Activated T-cell treated with anti-CD3 and anti-CD28 coated beads for 4 hours (primary cell): ENCODE data around the gene GGCX.

Experiments
- DNase-seq: peaks from one replicate; pipeline ENCODE4 v3.0.0-alpha.2; 2020

Gene GGCX

DNA sequence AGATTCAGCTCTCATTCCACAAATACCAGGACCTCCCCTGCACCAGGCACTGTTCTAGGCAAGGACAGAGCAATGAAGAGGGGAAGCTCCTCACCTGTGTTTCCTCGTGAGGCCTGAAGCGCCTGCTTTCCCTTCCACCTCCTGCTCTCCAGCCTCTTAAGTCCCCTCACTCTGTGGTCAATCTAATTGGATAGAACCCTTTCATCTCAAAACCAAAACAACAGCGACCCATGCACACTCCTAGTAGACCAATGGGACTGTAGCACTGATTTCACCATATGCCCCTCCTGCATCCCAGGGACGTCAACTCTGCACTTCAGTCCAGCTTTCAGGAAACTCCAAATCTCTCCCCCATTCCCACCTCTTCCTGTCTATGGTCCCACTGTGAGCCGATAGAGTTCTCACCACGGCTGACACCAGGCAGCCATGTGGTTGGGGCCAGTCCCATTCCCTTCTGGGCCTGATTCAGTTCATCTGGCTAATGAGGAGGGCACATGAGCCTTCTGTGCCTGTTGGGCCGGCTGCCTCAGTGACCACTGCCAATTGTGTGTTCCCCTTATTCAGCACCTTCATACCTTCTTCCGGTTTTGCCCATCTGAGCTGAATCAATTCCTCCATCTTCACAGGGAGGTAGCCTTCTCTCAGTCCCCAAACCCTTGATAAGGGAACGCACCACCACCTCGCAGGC, 55.6 kb downstream of the GGCX start:
- DNase-seq, result no peak

DNA sequence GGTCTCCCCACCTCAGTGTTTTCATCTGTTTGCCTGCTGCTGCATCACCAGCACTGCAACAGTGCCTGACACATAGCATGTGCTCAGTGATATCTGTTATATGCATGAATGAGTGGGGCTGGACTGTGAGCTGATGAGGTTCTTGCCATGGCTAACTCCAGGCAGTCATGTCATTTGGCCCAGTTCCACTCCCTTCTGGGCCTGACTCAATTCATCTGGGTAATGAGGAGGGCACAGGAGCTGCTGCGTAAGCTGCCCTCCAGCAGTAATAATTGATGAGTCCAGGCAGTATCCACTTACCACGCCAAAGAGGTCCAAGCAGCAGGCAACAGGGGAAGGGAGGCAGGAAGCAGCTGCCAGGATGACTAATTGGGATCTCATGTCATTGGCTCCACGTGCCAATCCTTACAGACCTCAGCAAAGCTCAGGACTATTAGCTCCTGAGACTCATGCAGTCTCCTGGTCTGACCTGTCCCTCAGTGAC, 56.5 kb downstream of the GGCX start:
- DNase-seq, result no peak

DNA sequence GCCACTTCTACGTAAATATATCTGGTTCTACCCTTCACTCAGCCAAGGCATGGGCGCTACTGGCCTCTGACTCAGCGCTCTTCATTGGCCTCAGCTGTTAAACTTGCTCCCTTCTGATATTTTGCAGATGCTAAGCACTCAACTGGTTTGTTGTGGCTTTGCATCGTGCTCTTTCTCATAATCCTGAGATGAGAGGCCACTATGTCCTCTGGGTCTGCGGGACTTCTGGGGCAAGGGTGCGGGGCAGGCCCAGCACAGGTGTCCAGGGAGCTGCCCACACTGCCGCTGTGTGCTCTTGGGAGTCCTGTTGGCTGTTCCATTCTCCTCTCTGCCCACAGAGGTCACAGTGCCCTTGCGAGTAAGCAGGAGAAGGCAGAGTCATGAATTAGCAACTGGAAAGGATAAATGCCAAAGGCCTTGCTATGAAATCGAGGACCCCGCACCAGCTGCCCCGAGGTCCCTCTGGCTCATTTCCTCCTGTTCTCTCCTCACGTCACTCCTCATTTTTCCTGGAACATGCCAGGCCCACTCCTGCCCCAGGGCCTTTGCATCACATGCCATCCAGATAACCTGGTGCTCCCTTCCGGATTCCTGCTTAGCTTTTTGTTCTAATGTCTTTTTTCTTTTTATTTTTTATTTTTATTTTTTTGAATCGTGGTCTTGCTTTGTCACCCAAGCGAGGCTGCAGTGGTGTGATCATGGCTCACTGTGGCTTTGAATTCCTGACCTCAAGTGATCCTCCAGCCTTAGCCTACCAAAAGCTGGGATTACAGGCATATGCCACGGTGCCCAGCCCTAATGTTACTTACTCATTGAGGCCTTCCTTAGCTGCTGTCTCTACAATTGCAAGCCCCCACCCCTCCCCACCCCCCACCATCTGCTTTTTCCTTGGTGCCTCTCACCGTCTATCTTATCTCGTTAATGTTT, 57.2 kb downstream of the GGCX start:
- DNase-seq, result no peak

DNA sequence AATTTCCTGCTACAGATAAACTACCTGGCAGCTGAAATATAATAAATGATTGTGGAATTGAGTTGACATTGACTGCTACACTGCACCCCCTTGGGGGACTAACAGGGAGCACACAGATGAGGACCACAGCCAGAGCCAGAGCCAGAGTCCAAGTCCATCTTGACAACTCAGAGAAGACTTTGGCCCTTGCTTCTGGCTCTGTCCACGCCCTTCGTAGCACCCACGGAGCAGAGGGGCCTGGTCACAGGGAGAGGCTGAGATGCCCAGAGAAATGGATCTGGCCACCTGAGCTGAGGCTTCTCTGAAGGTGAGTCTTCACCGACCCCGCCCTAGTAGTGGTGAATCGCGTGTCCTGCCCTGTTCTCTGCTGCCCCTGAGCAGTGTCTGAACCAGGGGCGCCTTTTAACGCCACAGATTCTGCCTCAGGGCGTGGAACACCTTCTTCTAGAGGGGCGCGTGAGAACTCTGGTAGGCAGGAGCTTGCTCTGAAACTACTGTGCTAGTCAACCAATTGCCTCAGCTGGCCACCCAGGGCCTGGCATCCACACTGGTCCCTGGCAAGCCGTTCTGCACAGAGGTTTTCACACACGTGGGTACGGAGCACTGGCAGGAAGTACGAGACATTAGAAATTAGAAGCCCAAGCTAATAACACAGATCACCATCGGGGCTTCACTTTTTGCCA, 58.0 kb downstream of the GGCX start:
- no peak for DNase-seq

DNA sequence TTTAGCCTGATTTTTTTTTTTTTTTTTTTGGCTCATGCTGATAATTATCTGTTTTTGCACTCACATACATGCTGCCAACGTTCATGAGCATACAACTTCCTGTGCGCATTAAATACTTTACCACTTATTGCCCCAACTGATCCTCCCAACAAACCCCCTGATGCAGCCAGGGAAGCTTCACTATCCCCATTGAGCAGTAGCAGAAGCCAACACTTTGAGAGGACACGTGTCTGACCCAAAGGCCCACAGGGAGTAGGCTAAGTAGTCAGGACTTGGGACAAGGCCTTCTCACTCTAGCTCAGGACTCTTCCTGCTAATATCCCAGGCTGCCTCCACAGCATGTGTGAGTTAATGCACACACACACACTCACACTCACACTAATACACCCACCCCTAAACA, 58.6 kb downstream of the GGCX start:
- DNase-seq, result no peak

DNA sequence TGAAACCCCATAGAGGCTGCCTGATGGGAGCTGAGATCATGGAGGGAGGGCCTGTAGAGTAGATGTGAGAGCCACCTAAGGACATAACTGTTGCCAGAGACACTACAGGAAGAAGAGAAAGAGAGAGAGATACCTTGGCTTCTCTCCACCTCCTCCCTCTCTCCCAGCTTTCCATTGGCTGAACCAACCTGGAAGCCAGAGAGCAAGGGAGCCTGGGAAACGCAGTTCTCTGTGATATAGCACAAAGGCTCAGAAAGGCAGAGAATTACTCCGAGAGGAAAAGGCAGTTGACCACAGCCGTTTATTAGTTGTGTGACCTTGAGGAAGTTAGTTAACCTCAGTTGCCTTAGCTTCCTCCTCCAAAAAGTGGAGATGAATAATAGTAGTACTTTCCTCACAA, 60.0 kb downstream of the GGCX start:
- no peak for DNase-seq

DNA sequence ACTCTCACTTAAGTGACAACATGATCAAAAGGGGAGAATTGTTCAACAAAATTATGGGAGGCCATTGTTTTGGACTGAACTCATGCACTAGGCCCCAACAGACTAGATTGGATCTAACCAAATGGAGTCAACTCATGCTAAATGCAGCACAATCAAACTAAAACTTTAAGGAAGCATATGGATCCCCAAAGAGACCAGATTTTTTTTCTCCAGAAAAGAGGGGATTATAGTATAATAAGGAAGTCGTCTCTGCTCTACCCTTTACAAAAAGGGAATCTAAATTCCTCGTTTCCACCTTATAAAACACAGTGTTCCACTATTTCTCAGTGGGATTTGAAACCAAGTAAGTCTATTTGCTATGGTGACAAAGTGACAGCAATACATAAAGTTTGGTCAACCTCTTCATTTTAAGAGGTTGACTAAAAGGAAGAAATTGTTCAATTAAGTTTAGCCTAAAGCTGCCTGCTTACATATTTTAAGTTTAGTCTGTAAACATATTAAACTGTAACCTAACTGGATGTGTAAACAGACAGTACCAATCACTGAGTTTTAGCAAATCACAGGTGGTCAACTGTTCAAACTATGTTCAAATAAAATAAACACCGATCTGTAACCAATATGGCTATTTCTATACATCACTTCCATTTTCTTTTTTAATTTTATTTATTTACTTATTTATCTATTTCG, 63.2 kb downstream of the GGCX start:
- no peak for DNase-seq

DNA sequence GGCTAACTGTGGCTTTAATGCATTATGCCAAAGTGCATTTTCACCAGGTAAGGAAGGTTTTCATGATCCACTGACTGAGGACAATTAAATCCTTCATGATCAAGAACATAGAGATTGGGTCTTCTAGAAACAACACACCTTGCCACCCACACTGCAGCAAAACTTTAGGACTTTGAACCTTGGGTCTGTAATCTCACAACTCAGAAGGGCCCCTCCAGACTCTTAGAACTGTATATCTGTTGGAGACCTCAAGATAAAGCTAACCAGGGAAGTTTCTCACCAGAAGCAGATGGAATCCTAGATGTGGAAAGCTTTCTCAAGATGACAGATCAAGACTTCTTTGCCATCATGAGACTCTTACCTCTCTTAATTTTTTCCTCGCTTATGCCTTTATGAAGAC, 64.9 kb downstream of the GGCX start:
- DNase-seq, result no peak
